T-helper 17 cell (primary cell): ENCODE results near the gene ACOXL. TPM values are rescaled to one million over a fixed set of nuclear protein-coding genes. Genes with fewer than 3 reads are reported as not detected.

Source experiments
- ATAC-seq: fragments of 150-1000 bp; cut with Tn5 transposase; 2 replicates; pipeline ENCODE4 v1.10.0; 2021; ENCODE audit warnings: mild to moderate bottlenecking, moderate library complexity
- DNase-seq, 3 donors: peaks; one replicate each; pipeline versions ENCODE4 v3.0.0 to v3.0.0-alpha.2; 2020 to 2021
- H3K9me3 ChIP-seq: one replicate; pipeline ENCODE4 v1.7.0; 2013; ENCODE audit warnings: low read length, mild to moderate bottlenecking; ENCODE audit not compliant: control insufficient read depth, poor library complexity, severe bottlenecking
- H3K27ac Mint-ChIP-seq: one replicate; pipeline ENCODE4 v1.8.0; 2022; ENCODE audit warnings: mild to moderate bottlenecking, moderate library complexity, mixed read lengths
- H3K27me3 Mint-ChIP-seq: one replicate; pipeline ENCODE4 v1.8.0; 2022; ENCODE audit warnings: mixed read lengths
- H3K36me3 Mint-ChIP-seq: one replicate; pipeline ENCODE4 v1.8.0; 2022; ENCODE audit warnings: low read depth, mixed read lengths
- H3K4me1 Mint-ChIP-seq: one replicate; pipeline ENCODE4 v1.8.0; 2022; ENCODE audit warnings: mild to moderate bottlenecking, mixed read lengths
- H3K4me3 Mint-ChIP-seq: one replicate; pipeline ENCODE4 v1.8.0; 2022; ENCODE audit warnings: mild to moderate bottlenecking, moderate library complexity, mixed read lengths
- total RNA-seq, 4 donors: library from RNA in 2 of 4; stranded (reverse) in 2 of 4; gene quantifications; one replicate each; pipeline ENCODE4 v1.2.3 and lab custom pipeline; 2022 to 2026

Gene ACOXL
- total RNA-seq, 2 donors from 2014 or later = not detected

GRCh38 chr2:110712737-110713136 is 19.6 kb upstream of the ACOXL start:
- H3K27ac Mint-ChIP-seq = no peak overlapping the region
- H3K36me3 Mint-ChIP-seq = peaks cover 11% of the 10 kb centered on the region
- no peak overlapping the region for H3K4me3 Mint-ChIP-seq
- ATAC-seq (no peak), DNase-seq (no peak)
- H3K4me1 Mint-ChIP-seq = no peaks in the 10 kb centered on the region
- no peaks in the 10 kb centered on the region for H3K9me3 ChIP-seq
- peaks cover 87% of the 10 kb centered on the region for H3K27me3 Mint-ChIP-seq

DNA sequence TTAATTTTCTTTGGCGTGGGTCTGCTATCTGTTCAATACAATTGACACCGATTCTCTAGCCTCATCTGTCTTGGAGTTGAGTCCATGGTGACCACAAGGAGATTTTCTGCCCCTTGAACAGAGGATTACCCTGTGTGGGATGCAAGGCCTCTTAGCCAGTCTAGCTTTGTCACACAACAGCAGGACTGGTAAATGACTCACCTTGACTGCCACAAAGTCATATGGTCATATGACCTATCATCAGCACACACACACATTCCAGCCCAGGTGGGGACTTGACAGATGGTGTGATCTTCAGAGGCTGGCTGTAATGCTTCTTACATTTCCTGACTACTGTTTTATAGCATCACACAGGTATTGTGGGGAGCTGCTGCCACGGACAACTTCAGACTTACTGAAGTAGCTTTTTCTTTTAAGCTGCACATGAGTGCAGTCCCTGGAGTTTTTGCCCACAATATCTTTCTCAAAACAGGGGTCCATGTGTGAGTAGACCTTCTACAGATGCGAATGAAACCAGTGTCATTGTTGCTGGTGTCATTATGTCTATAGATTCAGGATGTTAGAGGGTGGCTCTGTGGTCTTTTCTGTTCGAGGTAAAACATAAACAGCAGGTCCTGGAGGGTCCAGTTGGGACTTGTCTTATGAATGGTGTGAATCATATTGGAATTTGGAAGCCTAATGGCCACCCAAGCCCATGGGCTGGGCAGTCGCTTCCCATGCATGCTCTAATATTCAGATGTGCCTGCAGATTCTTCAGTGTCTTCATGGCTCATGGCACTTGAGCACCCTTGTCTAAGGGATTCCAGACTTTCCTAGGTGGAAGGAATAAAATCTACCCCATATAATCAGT is 18.6 kb upstream of the ACOXL start:
- Mint-ChIP-seq H3K27ac (no peak overlapping the region), H3K4me1 (no peaks in the 10 kb centered on the region), H3K36me3 (peaks cover 8% of the 10 kb centered on the region), H3K4me3 (no peak overlapping the region), H3K27me3 (peaks cover 83% of the 10 kb centered on the region)
- DNase-seq (no peak), ATAC-seq (no peak)
- no peaks in the 10 kb centered on the region for H3K9me3 ChIP-seq

DNA sequence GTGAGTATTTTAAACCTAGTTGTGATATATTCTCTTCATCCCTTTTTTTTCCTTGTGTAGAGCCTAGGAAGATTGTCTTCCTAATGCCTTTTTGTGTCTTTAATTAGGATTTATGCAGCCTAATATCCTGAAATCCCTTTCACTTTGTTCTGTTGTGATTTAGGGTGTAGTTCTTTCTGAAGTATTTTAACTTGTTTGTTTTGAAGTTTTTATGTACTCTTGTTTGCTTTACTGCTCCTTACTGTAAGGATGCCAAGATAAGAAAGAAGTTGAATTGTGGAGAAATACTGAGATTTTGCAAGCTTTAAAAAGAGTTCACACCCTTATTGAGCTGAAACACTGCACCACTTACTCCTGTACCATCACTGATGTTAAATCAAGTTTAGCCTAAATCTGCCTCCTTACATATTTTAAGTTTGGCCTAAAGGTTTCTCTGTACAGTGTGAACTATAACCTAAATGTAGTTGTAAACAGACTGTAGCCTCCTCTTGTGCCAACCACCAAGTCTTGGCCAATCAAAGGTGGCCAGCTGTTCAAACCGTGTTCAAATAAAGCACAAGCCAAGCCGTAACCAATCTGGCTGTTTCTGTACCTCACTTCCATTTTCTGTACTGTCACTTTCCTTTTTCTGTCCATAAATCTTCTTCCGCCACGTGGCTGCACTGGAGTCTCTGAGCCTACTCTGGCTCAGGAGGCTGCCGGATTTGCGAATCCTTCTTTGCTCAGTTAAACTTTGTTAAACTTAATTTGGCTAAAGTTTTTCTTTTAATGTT is 17.7 kb upstream of the ACOXL start:
- Mint-ChIP-seq H3K27me3 (peaks cover 76% of the 10 kb centered on the region), H3K27ac (no peak overlapping the region), H3K36me3 (peaks cover 8% of the 10 kb centered on the region), H3K4me3 (no peak overlapping the region), H3K4me1 (no peaks in the 10 kb centered on the region)
- no peak for ATAC-seq
- no peak for DNase-seq
- H3K9me3 ChIP-seq = no peaks in the 10 kb centered on the region

- no peaks in the 10 kb centered on the region for H3K9me3 ChIP-seq
- DNase-seq (no peak), ATAC-seq (no peak)
- no peak overlapping the region for H3K27ac Mint-ChIP-seq
- H3K4me3 Mint-ChIP-seq = no peak overlapping the region
- H3K4me1 Mint-ChIP-seq = no peaks in the 10 kb centered on the region
- peaks cover 70% of the 10 kb centered on the region for H3K27me3 Mint-ChIP-seq
- H3K36me3 Mint-ChIP-seq = peaks cover 5% of the 10 kb centered on the region
Measured at GRCh38 chr2:110716959-110717645, 15.3 kb upstream of the ACOXL start.

GRCh38 chr2:110717734-110718133 is 14.6 kb upstream of the ACOXL start:
- ATAC-seq = no peak
- H3K9me3 ChIP-seq = no peaks in the 10 kb centered on the region
- no peaks in the 10 kb centered on the region for H3K4me1 Mint-ChIP-seq
- DNase-seq = no peak
- peaks cover 2% of the 10 kb centered on the region for H3K36me3 Mint-ChIP-seq
- H3K27me3 Mint-ChIP-seq = peaks cover 66% of the 10 kb centered on the region
- no peak overlapping the region for H3K4me3 Mint-ChIP-seq
- no peak overlapping the region for H3K27ac Mint-ChIP-seq

GRCh38 chr2:110718382-110718781 is 14.0 kb upstream of the ACOXL start:
- DNase-seq (no peak), ATAC-seq (no peak)
- Mint-ChIP-seq H3K27ac (no peak overlapping the region), H3K36me3 (no peaks in the 10 kb centered on the region), H3K4me3 (no peak overlapping the region), H3K4me1 (no peaks in the 10 kb centered on the region), H3K27me3 (peaks cover 63% of the 10 kb centered on the region)
- no peaks in the 10 kb centered on the region for H3K9me3 ChIP-seq

- ATAC-seq (no peak), DNase-seq (no peak)
- Mint-ChIP-seq H3K27me3 (peaks cover 61% of the 10 kb centered on the region), H3K4me1 (no peaks in the 10 kb centered on the region), H3K27ac (no peak overlapping the region), H3K4me3 (no peak overlapping the region), H3K36me3 (no peaks in the 10 kb centered on the region)
- H3K9me3 ChIP-seq = no peaks in the 10 kb centered on the region
Measured at GRCh38 chr2:110718990-110719389, 13.4 kb upstream of the ACOXL start.

DNA sequence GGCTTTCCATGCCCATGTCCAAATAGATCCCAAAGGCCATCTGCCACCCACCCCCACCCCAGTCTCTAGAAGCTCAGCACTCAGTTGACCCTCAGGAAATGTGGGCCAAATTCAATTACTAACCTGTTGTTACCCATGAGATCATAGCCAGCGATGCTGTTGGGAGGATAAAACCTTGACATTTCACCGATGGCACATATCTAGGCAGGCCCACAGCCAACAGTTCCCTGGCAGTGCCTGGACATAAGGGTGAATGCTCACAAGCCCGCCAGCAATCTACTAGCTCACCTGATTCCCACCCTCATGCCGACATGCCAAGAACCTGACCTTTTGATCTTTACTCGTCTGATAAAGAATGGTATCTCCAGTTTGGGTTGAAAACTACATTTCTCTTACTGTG is 11.8 kb upstream of the ACOXL start:
- H3K27ac Mint-ChIP-seq = no peak overlapping the region
- H3K27me3 Mint-ChIP-seq = peaks cover 50% of the 10 kb centered on the region
- H3K4me3 Mint-ChIP-seq = no peak overlapping the region
- H3K36me3 Mint-ChIP-seq = no peaks in the 10 kb centered on the region
- no peaks in the 10 kb centered on the region for H3K9me3 ChIP-seq
- H3K4me1 Mint-ChIP-seq = no peaks in the 10 kb centered on the region
- no peak for DNase-seq
- no peak for ATAC-seq

GRCh38 chr2:110724820-110725219 is 7.6 kb upstream of the ACOXL start:
- H3K36me3 Mint-ChIP-seq = no peaks in the 10 kb centered on the region
- H3K4me1 Mint-ChIP-seq = no peaks in the 10 kb centered on the region
- H3K4me3 Mint-ChIP-seq = no peak overlapping the region
- no peak overlapping the region for H3K27ac Mint-ChIP-seq
- H3K27me3 Mint-ChIP-seq = peaks cover 32% of the 10 kb centered on the region
- no peak for DNase-seq
- H3K9me3 ChIP-seq = no peaks in the 10 kb centered on the region
- no peak for ATAC-seq

DNA sequence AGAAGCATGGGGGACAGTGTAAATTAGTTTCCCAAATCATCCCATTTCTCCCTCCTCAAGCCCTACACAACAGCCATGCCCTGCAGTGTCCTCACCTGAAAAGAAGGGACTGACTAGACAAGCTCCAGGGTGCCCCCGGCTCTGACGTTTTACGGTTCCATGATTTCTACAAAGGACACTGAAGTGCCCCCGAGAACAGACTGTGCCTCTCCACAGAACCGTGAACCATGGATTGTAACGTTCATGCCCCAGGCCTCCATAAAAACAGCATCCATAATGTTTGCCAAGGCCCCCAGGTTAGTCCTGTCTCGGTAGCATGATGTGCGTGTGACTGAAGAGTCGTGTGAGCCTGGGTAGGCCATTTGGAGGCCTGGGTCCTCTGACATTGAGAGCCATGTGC is 7.0 kb upstream of the ACOXL start:
- Mint-ChIP-seq H3K36me3 (no peaks in the 10 kb centered on the region), H3K4me1 (no peaks in the 10 kb centered on the region), H3K27me3 (peaks cover 32% of the 10 kb centered on the region), H3K27ac (no peak overlapping the region), H3K4me3 (no peak overlapping the region)
- no peak for DNase-seq
- ATAC-seq = no peak
- no peaks in the 10 kb centered on the region for H3K9me3 ChIP-seq

DNA sequence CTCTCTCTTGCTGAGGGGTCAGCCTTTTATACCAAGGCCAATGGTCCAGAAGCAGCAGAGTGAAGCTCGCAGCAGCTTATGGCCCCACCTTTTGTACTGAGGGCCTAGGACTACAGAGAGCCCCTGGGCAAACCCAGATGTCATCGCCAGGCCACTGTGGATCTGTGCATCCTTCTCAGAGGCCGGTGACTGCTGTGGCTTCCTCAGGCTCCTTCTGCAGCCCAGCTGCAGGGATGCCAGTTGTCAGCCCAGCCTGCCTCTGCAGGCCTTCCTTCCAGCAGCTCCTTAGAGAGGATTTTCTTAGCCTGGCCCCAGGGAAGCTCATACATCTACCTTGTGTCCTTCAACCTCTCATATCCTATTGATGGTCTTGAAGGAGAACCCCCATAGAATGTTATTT is 6.5 kb upstream of the ACOXL start:
- Mint-ChIP-seq H3K27ac (no peak overlapping the region), H3K4me3 (no peak overlapping the region), H3K4me1 (no peaks in the 10 kb centered on the region), H3K36me3 (peaks cover under 1% of the 10 kb centered on the region), H3K27me3 (peaks cover 32% of the 10 kb centered on the region)
- DNase-seq = no peak
- ATAC-seq = no peak
- no peaks in the 10 kb centered on the region for H3K9me3 ChIP-seq

DNA sequence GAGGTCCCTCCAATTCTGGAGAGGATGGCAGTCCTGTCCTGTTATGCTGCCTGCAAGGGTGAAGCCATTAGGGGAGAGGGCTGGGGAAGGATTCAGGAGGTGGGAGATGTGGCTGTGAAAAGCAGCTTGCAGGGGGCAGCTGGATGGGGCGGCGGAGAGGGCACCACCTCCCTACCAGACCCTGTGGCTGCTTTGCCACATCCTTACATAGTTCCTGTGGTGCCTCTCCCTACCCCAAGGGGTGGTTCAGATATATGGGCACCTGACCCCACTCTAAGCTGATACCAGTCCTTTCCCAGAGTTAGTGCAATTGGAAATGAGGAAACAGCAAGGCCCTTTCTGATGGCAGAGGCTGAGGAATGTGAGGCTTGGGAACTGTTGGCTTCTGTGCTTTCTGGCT is 6.1 kb upstream of the ACOXL start:
- DNase-seq = no peak
- H3K4me3 Mint-ChIP-seq = no peak overlapping the region

GRCh38 chr2:110727923-110728322 is 4.5 kb upstream of the ACOXL start:
- H3K9me3 ChIP-seq = no peaks in the 10 kb centered on the region
- DNase-seq (no peak), ATAC-seq (no peak)
- Mint-ChIP-seq H3K27ac (no peak overlapping the region), H3K27me3 (peaks cover 43% of the 10 kb centered on the region), H3K4me1 (peaks cover 5% of the 10 kb centered on the region), H3K4me3 (no peak overlapping the region), H3K36me3 (peaks cover 2% of the 10 kb centered on the region)

More for the DNA sequence above, 6.1 kb upstream of the ACOXL start:
- peaks cover 36% of the 10 kb centered on the region for H3K27me3 Mint-ChIP-seq
- ATAC-seq = no peak
- peaks cover 2% of the 10 kb centered on the region for H3K36me3 Mint-ChIP-seq
- H3K27ac Mint-ChIP-seq = no peak overlapping the region
- H3K9me3 ChIP-seq = no peaks in the 10 kb centered on the region
- H3K4me1 Mint-ChIP-seq = no peaks in the 10 kb centered on the region
